ENCODE measurements around the gene NIT2. TPM values are rescaled to one million over a fixed set of nuclear protein-coding genes. Genes with fewer than 3 reads are reported as not detected.
"Not testable (repeated sequence)": the region's sequence is repeated elsewhere in the genome, so short reads cannot be mapped to it uniquely, and the experiment has no call there.

The NIT2 gene
- total RNA-seq, result 10 to 100 TPM; 88.0 to 93.8 TPM

- POLR2A ChIA-PET, result interaction anchor here (0.6 to 2.2 kb wide), 2 partner anchors 64 to 66 kb away, joined by 8 to 18 read pairs; partner anchors contain the start of genes LNP1 and TOMM70
- CTCF ChIA-PET, result interaction anchor here (0.5 kb wide), 1 partner anchor 503 kb away, joined by 3 read pairs; no protein-coding TSS in a partner anchor
These were observed at the start of gene NIT2 for GRCh38 chr3:100334488-100335351. Gene NIT2 (plus strand): TSS chr3:100334757. CDS start chr3:100334792, 35 bp downstream.

- ChIA-PET CTCF (no interaction called here), POLR2A (no interaction called here)
These were observed 46.2 kb upstream of the NIT2 start for GRCh38 chr3:100288288-100288894.

- ChIA-PET POLR2A (no interaction called here), CTCF (no interaction called here)
These were observed 45.2 kb upstream of the NIT2 start for GRCh38 chr3:100289339-100289738.

- CTCF ChIA-PET, result no interaction called here
- POLR2A ChIA-PET, result interaction anchor here (0.6 kb wide), 1 partner anchor 543 kb away, joined by 3 read pairs; no protein-coding TSS in a partner anchor
These were observed 39.5 kb upstream of the NIT2 start for GRCh38 chr3:100295089-100295488.

- ChIA-PET CTCF (no interaction called here), POLR2A (no interaction called here)
These were observed 36.8 kb upstream of the NIT2 start for GRCh38 chr3:100297784-100298183.

- CTCF ChIA-PET, result no interaction called here
- POLR2A ChIA-PET, result no interaction called here
These were observed 35.5 kb upstream of the NIT2 start for GRCh38 chr3:100299016-100299415.

GRCh38 chr3:100306695-100307094 is 27.9 kb upstream of the NIT2 start:
- CTCF ChIA-PET, result no interaction called here
- POLR2A ChIA-PET, result no interaction called here

GRCh38 chr3:100310355-100310965 is 24.1 kb upstream of the NIT2 start:
- ChIA-PET POLR2A (no interaction called here), CTCF (no interaction called here)

GRCh38 chr3:100311011-100311410 is 23.5 kb upstream of the NIT2 start:
- ChIA-PET CTCF (no interaction called here), POLR2A (no interaction called here)

- ChIA-PET CTCF (interaction anchor here (0.7 to 0.8 kb wide), 2 partner anchors 14 to 20 kb away, joined by 3 read pairs; no protein-coding TSS in a partner anchor), POLR2A (no interaction called here)
These were observed 17.9 kb upstream of the NIT2 start for GRCh38 chr3:100316641-100317069.

GRCh38 chr3:100317912-100318311 is 16.6 kb upstream of the NIT2 start:
- POLR2A ChIA-PET, result no interaction called here

GRCh38 chr3:100319951-100320350 is 14.6 kb upstream of the NIT2 start:
- ChIA-PET CTCF (no interaction called here), POLR2A (no interaction called here)

More at GRCh38 chr3:100317912-100318311, 16.6 kb upstream of the NIT2 start:
- CTCF ChIA-PET, result interaction anchor here (0.6 kb wide), 1 partner anchor 486 kb away, joined by 3 read pairs; no protein-coding TSS in a partner anchor

GRCh38 chr3:100324044-100324443 is 10.5 kb upstream of the NIT2 start:
- CTCF ChIA-PET, result no interaction called here

GRCh38 chr3:100325827-100326226 is 8.7 kb upstream of the NIT2 start:
- ChIA-PET POLR2A (no interaction called here), CTCF (no interaction called here)

More at GRCh38 chr3:100324044-100324443, 10.5 kb upstream of the NIT2 start:
- POLR2A ChIA-PET, result no interaction called here

- CTCF ChIA-PET, result not testable (repeated sequence)
These were observed 7.2 kb upstream of the NIT2 start for GRCh38 chr3:100327377-100327776.

GRCh38 chr3:100329800-100330489 is 4.6 kb upstream of the NIT2 start:
- POLR2A ChIA-PET, result no interaction called here
- CTCF ChIA-PET, result no interaction called here

More at GRCh38 chr3:100327377-100327776, 7.2 kb upstream of the NIT2 start:
- POLR2A ChIA-PET, result not testable (repeated sequence)

GRCh38 chr3:100330651-100331050 is 3.9 kb upstream of the NIT2 start:
- POLR2A ChIA-PET, result no interaction called here
- CTCF ChIA-PET, result interaction anchor here (1.4 to 1.7 kb wide), 2 partner anchors 14 to 18 kb away, joined by 3 read pairs; no protein-coding TSS in a partner anchor

- ChIA-PET CTCF (interaction anchor here (0.6 to 1.7 kb wide), 3 partner anchors 15 to 258 kb away, joined by 3 read pairs; no protein-coding TSS in a partner anchor), POLR2A (no interaction called here)
These were observed 2.9 kb upstream of the NIT2 start for GRCh38 chr3:100331660-100332059.

- ChIA-PET CTCF (interaction anchor here (0.5 to 0.6 kb wide), 2 partner anchors 18 to 867 kb away, joined by 3 to 6 read pairs; no protein-coding TSS in a partner anchor), POLR2A (no interaction called here)
These were observed 1.5 kb upstream of the NIT2 start for GRCh38 chr3:100333051-100333450.

All from activated CD8-positive, alpha-beta memory T cell treated with anti-CD3 and anti-CD28 coated beads for 36 hours (primary cell).